ENCODE data around the gene COL20A1.

The COL20A1 gene

DNA sequence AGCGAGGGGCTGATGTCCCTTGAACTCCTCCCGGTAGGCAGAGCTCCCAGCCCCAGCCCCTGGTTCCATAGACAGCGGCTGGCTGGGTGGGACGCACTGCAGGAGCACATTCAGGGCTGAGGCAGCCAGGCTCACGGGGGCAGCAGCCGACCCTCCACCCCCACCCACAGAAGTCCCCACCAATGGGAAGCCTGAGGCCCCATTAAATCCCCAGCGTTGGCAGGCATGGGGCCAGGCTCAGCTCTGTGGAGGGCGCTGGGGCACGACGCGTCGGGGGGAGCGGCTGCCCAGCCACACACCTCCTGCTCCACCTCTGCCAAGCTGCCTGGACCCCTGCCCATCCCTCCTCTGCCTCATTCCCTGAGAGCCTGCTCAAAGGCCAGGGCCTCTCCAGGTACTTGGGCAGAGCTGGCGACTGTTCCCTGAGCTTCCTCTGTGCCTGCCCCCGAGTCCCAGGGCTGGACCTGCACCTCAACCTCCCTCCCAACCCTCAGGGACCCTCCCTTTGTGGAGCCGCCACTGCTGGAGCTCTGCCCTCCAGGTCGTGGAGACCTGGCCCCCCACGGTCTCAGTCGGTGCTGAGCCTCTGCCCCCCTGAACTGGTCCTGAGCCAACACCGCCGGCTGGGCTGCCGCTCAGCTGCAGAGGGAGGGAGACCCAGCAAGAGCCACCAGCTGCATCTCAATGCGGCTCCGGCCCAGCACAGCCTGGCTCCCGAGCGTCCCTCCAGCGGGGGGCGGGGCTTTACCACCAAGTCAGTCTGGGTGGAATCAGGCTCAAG lies 59.0 kb downstream of the COL20A1 start:
- DNase-seq = no peak

DNA sequence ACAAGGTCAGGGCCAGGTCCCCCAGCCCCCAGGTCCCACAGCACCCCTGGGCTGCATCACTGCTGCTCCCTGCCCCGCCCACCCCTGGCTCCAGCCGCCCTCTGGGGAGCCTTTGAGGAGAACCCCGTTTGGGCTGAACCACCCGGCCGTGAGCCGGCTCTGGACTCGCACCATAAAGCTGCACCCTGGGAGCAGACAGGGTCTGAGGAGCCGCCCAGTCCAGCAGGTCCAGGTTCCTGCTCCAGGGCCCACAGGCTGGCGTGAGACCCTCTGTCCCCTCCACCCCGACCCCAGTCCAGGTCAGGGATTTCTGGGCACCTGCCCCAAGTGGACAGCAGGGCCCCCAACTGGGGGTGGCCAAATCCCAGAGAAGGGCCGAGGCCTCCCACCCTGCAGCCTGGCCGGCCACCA lies 59.8 kb downstream of the COL20A1 start:
- DNase-seq = no peak

DNA sequence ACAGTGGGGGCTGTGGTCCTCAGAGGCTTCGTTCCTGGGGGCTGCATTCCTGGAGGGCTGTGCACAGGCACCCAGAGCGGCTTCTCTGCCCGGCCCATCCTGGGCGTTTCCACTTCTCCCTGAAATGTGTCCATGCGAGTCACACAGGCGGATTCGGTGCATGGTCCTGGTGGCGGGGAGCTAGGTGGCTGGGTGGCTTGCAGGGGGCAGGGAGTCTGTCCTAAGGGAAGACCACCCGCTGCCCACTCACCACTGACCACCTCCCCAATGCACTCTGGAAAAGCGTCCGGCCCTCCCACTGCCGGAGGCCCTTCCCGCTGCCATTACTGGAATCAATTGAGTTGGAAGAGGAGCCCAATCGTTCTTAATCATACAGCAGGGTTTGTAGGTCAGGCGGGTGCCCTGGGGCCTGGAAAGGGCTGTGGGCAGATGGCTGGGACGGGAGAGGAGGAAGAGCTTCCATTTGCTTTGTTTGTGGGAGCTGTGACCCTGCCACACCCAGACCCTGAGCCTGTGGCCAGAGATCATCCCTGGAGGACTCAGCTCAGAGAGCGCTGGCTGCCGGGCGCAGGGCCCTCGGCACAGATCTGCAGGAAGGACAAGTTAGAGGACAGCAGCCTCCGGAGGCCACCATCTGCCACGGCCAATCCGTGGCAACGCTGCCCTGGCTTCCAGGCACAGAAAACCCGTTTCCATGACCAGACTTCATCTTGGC lies 61.8 kb downstream of the COL20A1 start:
- no peak for DNase-seq

DNA sequence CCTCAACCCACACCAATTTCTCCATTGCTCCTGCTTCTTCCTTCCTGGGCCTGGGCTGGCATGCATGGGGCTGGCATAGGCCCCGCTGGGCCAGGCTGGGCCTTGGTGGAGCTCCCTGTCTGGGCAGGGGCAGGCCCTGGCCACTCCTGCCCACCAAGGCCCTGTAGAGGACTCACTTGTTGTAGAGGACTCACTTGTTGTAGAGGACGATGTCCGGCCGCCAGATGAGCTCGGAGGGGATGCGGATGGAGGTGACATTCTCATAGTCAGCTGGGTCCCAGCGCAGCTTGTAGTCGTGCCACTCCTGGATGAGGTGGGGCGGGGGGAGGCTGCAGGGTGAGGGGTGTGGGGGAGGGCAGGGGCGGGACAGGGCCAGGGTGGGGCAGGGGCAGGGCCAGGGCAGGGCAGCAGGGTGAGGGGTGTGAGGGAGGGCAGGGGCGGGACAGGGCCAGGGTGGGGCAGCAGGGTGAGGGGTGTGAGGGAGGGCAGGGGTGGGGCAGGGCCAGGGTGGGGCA lies 62.9 kb downstream of the COL20A1 start:
- no peak for DNase-seq

DNA sequence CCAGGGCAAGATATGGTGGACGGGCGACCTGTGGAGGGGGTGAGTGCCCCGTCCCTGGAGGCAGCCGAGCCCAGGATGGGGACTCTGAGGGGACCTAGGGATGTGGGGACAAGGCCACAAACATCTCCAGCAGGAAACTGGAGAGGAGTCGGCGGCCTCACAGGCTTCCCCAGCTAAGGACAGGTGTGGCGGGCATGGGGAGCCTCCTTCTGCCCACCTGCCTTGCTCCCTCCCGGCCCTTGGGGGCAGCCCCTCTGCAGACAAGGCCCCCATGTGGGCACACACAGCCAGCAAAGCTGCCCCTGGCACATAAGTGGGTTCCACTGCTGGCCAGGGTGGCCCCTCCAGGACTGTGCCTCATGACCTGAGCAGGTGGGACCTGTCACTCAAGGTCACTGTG lies 63.5 kb downstream of the COL20A1 start:
- no peak for DNase-seq

DNA sequence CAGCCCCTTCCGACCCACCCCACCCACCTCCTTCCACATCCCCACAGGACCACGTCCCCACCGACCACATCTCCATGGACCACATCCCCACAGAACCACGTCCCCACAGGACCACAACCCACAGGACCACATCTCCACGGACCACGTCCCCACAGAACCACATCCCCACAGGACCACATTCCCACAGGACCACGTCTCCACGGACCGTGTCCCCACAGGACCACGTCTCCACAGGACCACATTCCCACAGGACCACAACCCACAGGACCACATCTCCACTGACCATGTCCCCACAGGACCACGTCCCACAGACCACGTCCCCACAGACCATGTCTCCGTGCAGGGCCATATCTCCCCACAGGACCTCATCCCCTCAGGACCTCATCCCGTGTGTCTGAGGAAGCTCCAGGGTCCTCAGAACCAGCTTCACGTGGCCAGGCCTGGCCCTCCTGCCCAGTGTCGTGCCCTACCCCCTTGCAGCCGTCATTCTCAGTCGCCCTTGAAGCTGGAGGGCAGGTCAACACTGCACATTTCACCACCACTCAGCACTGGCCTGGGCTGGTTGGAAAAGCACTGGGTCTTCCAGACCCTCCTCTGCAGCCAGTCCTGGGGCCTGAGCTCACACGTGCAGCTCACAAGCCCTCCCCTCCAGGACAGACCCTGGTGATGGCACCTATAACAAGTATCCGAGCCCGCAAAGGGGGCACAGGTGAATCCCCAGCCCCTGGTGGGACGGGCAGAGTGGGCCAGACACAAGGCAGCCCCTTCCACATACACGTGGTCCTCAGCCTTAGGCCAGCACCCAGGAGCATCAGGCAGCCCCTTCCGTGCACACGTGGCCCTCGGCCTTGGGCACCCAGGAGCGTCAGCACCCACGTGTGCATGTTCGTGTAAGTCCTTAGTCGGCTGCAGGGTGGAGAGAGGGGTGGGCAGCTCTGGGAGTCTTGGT lies 64.2 kb downstream of the COL20A1 start:
- DNase-seq = no peak

DNA sequence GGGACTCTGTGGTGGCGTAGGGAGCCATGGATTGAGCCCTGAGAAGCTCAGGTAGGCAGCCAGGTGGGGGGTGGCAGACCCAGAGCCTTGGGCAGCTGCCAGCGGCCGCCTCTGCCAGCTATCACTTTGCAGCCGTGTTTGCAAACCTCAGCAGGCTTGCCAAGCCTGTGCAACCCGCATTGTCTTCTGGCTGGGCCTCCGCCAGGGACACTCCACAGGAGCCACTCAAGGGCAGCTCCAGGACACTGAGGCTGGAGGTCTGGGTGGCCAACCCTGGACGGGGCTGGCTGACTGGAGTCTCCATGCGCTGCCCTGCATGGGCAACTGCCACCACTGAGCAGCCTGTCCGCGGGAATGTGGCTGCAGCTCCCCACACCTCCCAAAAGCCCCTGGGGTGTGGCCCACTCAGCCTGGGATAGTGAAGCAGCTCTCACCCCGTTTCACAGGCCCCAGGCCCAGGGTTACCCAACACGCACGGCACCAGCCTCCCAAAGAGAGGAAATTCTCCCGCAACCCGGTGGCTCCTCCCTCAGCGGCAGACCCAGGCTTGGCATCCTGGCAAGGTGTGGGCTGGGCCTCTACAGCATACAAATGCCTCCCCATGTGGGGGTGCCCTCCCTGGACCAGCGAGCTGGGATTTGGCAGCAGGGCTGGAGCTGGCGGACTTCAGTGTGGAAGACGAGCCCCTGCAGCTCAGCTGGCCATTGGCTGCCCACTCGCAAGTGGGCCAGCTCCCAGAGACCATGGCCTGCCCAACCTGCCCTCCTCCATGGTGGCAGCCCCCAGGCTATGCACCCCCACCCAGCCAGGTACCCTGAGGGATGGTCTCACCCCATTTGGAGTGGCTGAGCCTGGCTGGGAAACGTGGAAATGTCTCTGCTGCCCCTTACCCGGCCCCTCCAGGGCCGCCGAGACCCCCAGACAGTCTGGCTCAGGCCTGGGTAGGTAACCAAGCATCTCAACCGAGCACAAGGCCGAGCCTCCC lies 65.2 kb downstream of the COL20A1 start:
- DNase-seq = no peak

DNA sequence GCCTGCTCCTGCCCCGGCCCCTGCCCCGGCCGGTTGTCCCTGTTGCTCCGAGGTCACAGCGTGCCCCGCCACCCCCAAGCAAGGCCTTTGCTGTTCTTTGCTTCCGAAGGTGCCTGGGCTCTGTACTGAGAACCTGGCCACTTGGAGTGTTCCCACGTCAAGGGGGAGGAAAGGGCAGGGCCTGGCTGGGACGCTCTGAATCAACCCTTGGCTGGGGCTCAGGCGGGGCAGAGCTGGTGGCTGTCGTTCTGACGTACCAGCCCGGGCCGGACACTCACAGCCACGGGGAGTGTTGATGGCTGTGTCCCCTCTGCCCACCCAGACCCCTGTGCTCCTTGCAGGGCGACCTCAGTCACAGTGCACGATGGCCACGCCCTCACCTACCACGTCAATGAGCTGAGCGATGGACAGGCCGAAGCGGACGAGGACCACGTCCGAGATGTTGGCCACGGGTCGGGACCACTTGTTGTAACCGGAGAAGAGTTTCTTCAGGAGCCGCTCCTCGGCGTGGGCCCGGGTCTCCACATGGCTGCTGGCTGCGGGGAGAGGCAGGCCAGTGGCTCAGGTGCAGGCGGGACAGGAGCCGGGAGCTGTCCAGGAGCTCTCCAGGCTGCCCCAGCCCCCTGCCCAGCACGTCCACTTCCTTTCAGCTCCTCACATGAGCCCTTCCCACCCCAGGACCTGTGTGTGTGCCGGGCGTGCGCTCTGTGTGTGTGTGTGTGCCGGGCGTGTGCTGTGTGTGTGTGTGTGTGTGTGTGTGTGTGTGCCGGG lies 66.4 kb downstream of the COL20A1 start:
- no peak for DNase-seq

DNA sequence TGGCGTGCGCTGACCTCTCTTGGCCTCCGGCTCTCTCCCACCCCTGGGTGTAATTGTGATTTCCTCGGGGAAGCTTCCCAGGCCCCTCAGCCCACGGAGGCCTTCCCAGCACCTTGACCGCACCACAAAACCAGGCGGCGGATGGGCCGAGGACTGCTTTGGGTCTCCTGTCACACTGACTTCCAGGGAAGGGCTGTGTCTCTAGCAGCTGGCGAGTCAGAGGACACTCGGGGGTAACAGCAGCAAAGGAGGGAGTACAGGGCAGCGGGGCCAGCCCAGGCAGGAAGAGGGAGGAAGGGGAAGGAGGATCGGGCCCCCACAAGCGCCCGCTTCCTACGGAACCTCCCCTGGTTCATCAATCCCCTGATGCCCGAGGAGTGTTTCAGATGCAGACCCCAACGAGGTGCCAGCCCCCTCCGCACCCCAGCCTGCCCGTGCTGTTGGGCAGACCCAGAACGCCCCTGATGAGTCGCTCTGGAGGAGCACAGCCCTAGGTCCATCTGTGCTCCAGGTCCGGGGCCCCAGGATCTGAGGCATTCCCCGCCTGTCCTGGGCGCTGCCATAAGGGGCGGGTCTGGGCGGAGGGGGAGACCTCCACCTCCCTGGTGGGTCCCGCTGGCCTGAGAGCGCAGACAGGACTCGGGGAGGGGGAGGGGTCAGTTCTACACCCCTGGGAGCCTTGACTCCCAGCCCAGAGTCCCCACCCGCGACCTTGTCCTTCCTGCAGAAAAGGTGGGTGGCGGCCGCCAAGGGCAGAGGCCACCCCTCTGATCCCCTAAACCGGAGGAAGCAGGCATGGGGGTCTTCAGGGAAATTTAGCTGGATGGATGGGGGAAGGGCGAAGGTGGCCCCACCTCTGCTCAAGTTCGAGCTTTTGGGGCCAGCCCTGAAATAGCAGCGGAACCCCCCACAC lies 67.2 kb downstream of the COL20A1 start:
- no peak for DNase-seq

DNA sequence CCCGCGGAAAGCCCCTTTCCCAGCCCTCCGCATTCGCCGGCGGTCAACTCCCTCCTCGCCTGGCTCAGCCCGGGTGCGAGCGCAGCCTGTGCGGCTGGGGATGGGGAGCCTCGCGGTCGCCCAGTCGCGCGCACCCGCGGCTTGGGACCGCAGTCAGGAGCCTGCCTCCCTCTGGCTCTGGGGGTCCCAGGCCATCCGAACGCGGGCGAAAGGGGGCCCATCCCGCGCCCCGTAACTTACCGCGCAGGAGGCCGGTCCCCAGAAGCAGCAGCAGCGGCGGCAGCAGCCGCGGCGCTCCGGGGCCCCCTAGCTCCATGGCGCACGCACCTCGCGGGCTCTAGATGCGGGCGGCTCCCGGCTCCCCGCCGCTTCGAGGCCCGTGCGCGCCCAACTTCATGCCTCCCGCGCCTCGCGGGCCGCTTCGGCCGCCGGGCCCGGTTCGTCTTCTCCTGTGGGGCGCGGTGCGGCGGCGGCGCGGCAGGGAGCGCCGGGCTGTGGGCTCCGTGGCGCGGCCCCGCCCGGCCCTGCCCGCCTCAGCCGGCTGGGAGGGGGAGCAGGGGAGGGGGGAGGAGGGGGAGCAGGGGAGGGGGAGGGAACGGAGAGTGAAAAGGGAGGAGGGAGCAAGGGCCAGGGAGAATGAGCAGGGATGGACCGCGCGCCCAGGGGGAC lies 68.0 kb downstream of the COL20A1 start, which contains the start of gene CHRNA4:
CHRNA4 (minus strand) TSS at position 500 of the 669 bp plus-strand sequence; CDS start at position 316, 184 bp downstream.
- DNase-seq = no peak

DNA sequence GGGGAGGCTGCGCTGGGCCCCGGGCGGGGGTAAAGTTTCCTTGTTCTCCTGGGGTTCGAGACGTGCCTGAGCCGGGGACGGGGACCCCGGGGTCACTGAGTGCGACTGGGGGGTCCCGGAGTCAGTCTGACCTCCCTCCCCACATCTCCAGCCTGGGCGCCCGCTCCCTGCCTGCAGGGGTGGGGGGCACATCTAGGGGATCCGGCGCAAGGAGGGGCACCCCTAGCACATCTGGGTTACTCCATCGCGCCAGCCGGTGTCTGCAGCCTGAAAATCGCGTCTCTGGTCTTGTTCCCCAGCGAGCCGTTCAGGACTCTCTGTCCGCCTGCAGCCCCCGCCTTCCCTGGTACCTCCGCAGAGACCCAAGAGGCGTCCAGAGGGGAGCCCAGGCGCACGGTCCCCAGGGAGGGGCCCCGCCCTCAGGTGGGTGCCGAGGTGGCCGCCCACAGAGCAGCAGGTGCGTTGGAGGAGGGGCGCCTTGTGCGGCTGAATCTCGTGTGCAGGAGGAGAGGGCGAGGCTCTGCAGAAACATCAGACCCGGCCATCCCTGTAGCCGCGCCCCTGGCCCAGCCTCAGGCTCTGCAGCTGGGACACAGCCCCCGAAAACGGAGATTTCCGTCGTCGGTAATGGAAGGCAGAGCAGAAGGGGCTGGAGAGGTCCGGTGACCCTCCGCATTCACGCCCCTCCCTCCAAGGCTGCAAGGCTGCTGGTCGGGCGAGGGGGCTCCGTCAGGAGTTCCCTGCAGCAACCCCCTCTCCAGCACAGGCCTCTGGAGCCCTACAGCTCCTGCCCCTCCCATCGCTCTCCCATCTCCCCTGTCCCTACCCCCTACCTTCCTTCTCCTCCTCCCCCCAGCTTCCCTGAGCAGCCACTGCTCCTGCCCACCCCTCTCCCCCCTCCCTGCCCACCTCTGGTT lies 68.8 kb downstream of the COL20A1 start:
- no peak for DNase-seq

DNA sequence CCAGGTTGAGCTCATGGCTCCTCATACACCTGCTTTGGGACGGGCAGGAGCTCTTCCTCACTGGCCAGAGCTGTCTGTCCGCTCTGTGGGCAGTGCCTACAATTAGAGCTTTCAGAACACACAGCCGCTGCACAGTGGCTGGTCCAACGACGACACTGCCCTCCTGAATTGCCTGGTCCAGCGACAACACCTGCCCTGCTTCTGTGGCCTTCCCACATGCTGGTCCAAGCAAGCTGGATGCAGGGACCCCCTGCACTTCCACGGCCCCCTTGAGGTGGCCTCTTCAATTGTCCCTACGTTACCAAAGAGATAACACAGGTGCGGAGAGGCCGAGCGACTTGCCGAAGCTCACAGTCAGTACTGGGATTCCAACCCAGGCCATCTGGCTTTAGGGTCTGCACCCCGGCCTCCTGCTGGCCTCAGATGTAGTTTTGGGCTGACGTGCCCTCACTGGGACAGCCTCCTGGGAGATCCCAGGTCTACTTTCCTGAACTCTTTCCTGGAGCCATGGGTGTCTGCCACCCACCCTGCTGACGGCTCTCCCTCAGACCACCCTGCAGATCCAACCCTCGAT lies 69.5 kb downstream of the COL20A1 start:
- DNase-seq = no peak

DNA sequence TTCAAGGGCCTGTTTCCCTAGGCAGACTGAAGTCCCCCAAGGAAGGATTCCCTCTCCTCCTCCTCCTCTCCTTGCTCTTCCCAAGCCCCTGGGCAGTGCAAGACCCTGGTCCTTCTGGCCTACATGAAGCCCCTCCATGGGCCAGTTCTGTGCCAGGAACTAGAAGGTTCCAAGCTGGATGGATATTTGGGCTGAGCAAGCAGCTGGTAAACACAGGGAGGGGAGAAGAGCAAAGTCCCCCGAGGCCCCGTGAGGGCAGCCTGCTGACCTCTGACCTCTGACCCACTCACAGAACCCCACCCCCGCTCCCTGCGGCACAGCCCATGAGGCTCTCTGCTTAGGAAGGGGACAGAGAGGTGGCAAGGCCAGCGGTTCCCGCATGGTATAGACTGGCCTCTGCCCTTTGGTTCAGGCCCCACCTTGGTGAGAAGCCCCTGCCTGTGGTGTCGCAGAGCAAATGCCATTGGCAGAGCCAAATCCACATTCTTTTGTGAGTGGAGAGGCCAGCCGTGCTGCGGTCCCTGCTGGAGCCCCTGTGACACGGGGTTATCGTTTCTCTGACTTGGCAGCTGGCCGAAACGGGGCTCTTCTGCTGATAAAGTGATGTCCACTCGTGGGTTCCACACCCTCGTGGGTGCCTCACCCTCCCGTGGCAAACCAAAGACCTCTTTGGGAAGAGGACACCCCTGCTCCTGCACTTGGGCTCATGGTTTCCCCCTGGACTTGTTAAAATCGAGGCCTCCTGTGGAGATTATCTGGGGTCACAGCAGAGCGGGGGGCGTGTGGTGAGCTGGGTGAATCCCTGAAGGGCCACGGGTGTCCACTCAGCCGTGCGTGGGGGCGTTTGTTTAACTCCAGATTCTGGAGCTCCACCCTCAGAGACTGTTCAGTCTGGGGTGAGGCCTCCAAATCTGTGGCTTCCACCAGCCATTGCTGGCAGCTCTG lies 70.3 kb downstream of the COL20A1 start:
- DNase-seq = no peak

DNA sequence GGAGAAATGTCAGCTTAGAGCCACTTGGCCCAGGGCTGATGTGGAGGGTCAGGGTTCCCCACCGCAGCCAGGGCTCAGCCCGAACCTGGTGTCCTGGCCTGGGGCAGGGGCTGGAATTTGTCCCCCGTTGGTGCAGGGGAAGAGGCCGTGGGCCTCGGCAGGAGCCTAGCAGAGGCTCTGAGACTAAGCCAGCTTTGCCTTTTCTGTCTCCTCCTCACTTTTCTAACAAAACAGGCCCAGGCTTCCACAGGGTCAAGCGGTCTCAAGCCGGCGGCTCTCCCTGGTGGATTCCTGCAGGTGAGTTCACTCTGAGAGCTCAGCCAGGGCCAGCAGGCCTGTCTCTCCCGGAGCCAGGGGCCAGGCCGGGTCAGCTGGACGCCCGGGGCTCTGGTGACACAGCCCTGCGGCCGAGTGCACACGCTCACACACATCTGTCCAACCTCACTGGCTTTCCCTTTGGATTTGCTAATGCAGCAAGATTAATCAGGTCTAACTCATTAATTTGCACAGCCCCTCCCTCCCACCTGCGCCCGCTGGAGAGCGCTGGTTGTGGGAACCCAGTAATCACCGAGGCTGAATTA lies 71.1 kb downstream of the COL20A1 start:
- DNase-seq = no peak

DNA sequence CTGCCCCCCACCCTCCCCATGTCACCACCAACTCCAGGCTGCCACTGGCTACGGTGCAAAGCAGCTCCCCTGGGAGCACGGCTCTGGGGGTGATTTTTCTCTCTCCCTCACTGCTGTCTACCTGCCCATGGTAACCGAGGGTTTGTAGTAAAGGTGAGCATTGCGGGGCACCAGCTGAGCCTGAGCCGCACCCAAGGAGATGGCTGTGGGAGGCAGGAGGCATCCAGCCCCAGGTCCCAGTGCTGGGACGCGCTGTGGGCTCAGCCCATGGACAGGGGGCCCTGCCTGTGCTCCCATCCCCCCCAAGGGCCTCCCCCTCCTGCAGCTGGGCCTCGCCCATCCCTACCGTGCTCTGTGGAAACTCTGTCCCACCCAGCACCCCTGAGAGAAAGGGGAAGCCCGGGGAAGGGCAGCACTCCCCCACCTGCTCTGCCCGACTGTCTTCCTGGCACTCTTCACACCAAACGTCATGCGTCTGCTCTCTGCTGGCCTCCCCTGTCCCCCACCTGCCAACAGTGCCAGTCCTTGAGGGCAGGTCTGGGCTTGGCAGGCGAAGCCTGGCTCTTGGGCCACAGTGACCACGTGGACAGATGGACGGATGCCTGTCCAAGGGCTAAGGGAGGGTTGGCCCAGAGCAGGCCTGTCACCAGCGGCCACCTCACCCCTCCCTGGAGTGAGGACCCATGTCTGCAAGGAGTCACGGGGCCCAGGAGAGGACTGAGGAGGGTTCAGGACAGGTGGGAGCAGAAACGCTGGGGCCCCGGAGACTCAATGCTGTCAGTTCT lies 72.0 kb downstream of the COL20A1 start:
- no peak for DNase-seq

Data from stimulated activated CD4-positive, alpha-beta T cell treated with anti-CD3 and anti-CD28 coated beads, Interleukin-15, amount 100 ng/mL, for 24 hours (primary cell).